Testis (tissue), 3 donors: Measurements from ENCODE around the gene ALPL. TPM values are rescaled to one million over a fixed set of nuclear protein-coding genes. Genes with fewer than 3 reads are reported as not detected.

Source experiments
- DNase-seq: peaks from one replicate; pipeline ENCODE4 v3.0.0-alpha.2; 2019
- H3K27ac ChIP-seq, 2 donors: fragments of 200-600 bp; sonication (generic); one replicate each; pipeline ENCODE4 v1.5.1; 2019
- H3K27me3 ChIP-seq: fragments of 200-600 bp; sonication (generic); one replicate; pipeline ENCODE4 v1.5.1; 2019
- H3K36me3 ChIP-seq: fragments of 200-600 bp; sonication (generic); one replicate; pipeline ENCODE4 v1.5.1; 2017; ENCODE audit warnings: low read depth; ENCODE audit errors: missing control alignments
- H3K4me1 ChIP-seq: fragments of 200-600 bp; sonication (generic); one replicate; pipeline ENCODE4 v1.5.1; 2019
- H3K4me3 ChIP-seq, 2 donors: fragments of 200-600 bp; sonication (generic); one replicate each; pipeline ENCODE4 v1.5.1; 2017 to 2019
- H3K9me3 ChIP-seq: fragments of 200-600 bp; sonication (generic); one replicate; pipeline ENCODE4 v1.5.1; 2017
- POLR2A ChIP-seq: fragments of 450-650 bp; IDR thresholded peaks from one replicate; pipeline ENCODE4 v1.6.1; 2017; ENCODE audit warnings: antibody characterized with exemption, mild to moderate bottlenecking, moderate library complexity
- WGBS, 2 donors: methylation state at CpG; one replicate each; pipeline ENCODE4 v1.1.5; 2018; 5-methylcytosine and 5-hydroxymethylcytosine counted together
- intact Hi-C: fragments of 100-400 bp; cut with DNase I; formaldehyde crosslinking; loops from one replicate; pipeline ENCODE4 v1.15.1; 2023; ENCODE audit warnings: low total_unique reads
- polyA plus RNA-seq: library from polyadenylated mRNA; stranded (reverse); fragments of 350-450 nt; fragmentation: Illumina TruSeq; extraction: RNeasy Lipid Tissue Mini Kit (QIAGEN cat#74804); gene quantifications from one replicate; pipeline ENCODE4 v1.2.3, GENCODE V29; 2014; ENCODE audit warnings: low read depth, low replicate concordance; ENCODE audit not compliant: insufficient read depth
- total RNA-seq, 2 donors: library from RNA; depleted of rRNA; stranded (reverse); fragments of >200 nt; gene quantifications; one replicate each; pipeline ENCODE4 v1.2.3, GENCODE V29; 2016
- TF ChIP-seq, protein P1 (sequence below), 3 experiments: fragments of 450-650 bp in 2 of 3; fragments of 200-600 bp in 1 of 3; sonication (generic) in 1 of 3; IDR thresholded peaks; one replicate each; pipeline ENCODE4 v1.5.1; 2016 to 2019; ENCODE audit warnings: antibody characterized with exemption in 3 of 3, mild to moderate bottlenecking in 2 of 3, moderate library complexity in 1 of 3

The ALPL gene
- total and polyA plus RNA-seq, 3 donors from 2014 or later: 11.8 to 22.2 (median 15.7) TPM

- Histone ChIP-seq H3K4me1 (no peaks in the 10 kb centered on the region), H3K27me3 (no peaks in the 10 kb centered on the region), H3K4me3 (no peak overlapping the region), H3K9me3 (no peaks in the 10 kb centered on the region), H3K36me3 (no peaks in the 10 kb centered on the region), H3K27ac (no peak overlapping the region)
- no peak for DNase-seq
- 78 to 90% methylated on average over 6 to 7 of the region's 7 CpGs for WGBS, 2 donors
- intact Hi-C loops: no loop called here
- TF ChIP-seq, protein P1, sequence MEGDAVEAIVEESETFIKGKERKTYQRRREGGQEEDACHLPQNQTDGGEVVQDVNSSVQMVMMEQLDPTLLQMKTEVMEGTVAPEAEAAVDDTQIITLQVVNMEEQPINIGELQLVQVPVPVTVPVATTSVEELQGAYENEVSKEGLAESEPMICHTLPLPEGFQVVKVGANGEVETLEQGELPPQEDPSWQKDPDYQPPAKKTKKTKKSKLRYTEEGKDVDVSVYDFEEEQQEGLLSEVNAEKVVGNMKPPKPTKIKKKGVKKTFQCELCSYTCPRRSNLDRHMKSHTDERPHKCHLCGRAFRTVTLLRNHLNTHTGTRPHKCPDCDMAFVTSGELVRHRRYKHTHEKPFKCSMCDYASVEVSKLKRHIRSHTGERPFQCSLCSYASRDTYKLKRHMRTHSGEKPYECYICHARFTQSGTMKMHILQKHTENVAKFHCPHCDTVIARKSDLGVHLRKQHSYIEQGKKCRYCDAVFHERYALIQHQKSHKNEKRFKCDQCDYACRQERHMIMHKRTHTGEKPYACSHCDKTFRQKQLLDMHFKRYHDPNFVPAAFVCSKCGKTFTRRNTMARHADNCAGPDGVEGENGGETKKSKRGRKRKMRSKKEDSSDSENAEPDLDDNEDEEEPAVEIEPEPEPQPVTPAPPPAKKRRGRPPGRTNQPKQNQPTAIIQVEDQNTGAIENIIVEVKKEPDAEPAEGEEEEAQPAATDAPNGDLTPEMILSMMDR (IDR thresholded peaks at IDR 0.05): no peak
- TF ChIP-seq POLR2A: no peak
Measured at GRCh38 chr1:21523297-21523813, 14.1 kb downstream of the ALPL start.

- Histone ChIP-seq H3K27ac (no peak overlapping the region), H3K36me3 (no peaks in the 10 kb centered on the region), H3K27me3 (no peaks in the 10 kb centered on the region), H3K4me3 (no peak overlapping the region), H3K9me3 (no peaks in the 10 kb centered on the region), H3K4me1 (no peaks in the 10 kb centered on the region)
- intact Hi-C loops: no loop called here
- no peak for TF ChIP-seq POLR2A
- TF ChIP-seq, protein P1 (IDR thresholded peaks at IDR 0.05): no peak
- WGBS, 2 donors: 76 to 85% methylated on average over 5 of the region's 5 CpGs
- no peak for DNase-seq
Measured at GRCh38 chr1:21524220-21524619, 15.0 kb downstream of the ALPL start.

- no peaks in the 10 kb centered on the region for H3K36me3 ChIP-seq
- H3K27me3 ChIP-seq: no peaks in the 10 kb centered on the region
- WGBS, 2 donors: 68 to 73% methylated on average over 13 to 14 of the region's 14 CpGs
- TF ChIP-seq, protein P1 (IDR thresholded peaks at IDR 0.05): no peak
- no peak for TF ChIP-seq POLR2A
- H3K27ac ChIP-seq: no peak overlapping the region
- intact Hi-C loops: no loop called here
- no peak for DNase-seq
- no peak overlapping the region for H3K4me3 ChIP-seq
- no peaks in the 10 kb centered on the region for H3K9me3 ChIP-seq
- H3K4me1 ChIP-seq: no peaks in the 10 kb centered on the region
Measured at GRCh38 chr1:21524686-21525339, 15.6 kb downstream of the ALPL start.

GRCh38 chr1:21525340-21525717 lies 16.1 kb downstream of the ALPL start:
- Histone ChIP-seq H3K4me3 (no peak overlapping the region), H3K9me3 (no peaks in the 10 kb centered on the region), H3K27me3 (no peaks in the 10 kb centered on the region), H3K36me3 (no peaks in the 10 kb centered on the region), H3K4me1 (no peaks in the 10 kb centered on the region), H3K27ac (no peak overlapping the region)
- intact Hi-C loops: no loop called here
- TF ChIP-seq POLR2A: no peak
- TF ChIP-seq, protein P1 (IDR thresholded peaks at IDR 0.05): no peak
- DNase-seq: no peak
- 82 to 91% methylated on average over 7 of the region's 7 CpGs for WGBS, 2 donors

DNA sequence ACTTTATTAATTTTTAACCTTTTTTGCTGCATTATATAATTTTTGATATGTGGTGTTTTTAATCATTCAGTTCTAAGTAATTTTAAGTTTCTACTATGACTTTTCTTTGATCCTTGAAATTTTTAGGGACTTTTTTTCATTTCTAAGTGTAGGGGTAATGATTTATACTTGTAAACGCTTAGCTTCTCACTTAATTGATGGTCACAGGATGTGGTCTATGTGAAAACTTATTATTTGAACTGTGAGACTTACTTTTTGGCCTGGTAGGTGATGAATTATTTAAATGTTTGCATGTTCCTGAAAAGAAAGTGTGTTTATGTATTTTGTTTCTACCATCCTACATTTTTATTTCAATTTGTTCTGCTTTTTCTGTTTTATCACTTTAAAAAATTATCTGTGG lies 17.2 kb downstream of the ALPL start:
- WGBS, 2 donors: 87 to 92% methylated on average over 1 of the region's 1 CpG
- no peaks in the 10 kb centered on the region for H3K27me3 ChIP-seq
- H3K4me3 ChIP-seq: no peak overlapping the region
- H3K27ac ChIP-seq: no peak overlapping the region
- no peak for DNase-seq
- no peaks in the 10 kb centered on the region for H3K4me1 ChIP-seq
- TF ChIP-seq POLR2A: no peak
- TF ChIP-seq, protein P1 (IDR thresholded peaks at IDR 0.05): no peak
- H3K36me3 ChIP-seq: no peaks in the 10 kb centered on the region
- intact Hi-C loops: no loop called here
- H3K9me3 ChIP-seq: no peaks in the 10 kb centered on the region
